ENCODE data around the gene SHOX.

- TF ChIP-seq EZH2phosphoT487 (IDR thresholded peaks at IDR 0.05; ENCODE audit: borderline replicate concordance) (no peak), FOSL1 (IDR thresholded peaks at IDR 0.05; ENCODE audit: low read depth) (no peak), RAD21 (IDR thresholded peaks at IDR 0.05; ENCODE audit: low read depth) (no peak), EZH2 (IDR thresholded peaks at IDR 0.05) (no peak), EGR1 (IDR thresholded peaks at IDR 0.05; ENCODE audit: low read depth) (no peak), POLR2AphosphoS5 (IDR thresholded peaks at IDR 0.05; ENCODE audit: low read depth, low read length) (no peak), POLR2A (IDR thresholded peaks at IDR 0.05; ENCODE audit: borderline replicate concordance, extremely low read depth, insufficient read depth, insufficient read length) (no peak), SP1 (IDR thresholded peaks at IDR 0.05; ENCODE audit: low read depth) (no peak)
- TF ChIP-seq, protein P1, sequence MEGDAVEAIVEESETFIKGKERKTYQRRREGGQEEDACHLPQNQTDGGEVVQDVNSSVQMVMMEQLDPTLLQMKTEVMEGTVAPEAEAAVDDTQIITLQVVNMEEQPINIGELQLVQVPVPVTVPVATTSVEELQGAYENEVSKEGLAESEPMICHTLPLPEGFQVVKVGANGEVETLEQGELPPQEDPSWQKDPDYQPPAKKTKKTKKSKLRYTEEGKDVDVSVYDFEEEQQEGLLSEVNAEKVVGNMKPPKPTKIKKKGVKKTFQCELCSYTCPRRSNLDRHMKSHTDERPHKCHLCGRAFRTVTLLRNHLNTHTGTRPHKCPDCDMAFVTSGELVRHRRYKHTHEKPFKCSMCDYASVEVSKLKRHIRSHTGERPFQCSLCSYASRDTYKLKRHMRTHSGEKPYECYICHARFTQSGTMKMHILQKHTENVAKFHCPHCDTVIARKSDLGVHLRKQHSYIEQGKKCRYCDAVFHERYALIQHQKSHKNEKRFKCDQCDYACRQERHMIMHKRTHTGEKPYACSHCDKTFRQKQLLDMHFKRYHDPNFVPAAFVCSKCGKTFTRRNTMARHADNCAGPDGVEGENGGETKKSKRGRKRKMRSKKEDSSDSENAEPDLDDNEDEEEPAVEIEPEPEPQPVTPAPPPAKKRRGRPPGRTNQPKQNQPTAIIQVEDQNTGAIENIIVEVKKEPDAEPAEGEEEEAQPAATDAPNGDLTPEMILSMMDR (IDR thresholded peaks at IDR 0.05 in 2 of 3, conservative IDR thresholded peaks at IDR 0.05 in 1 of 3; ENCODE audit: borderline replicate concordance in 1 of 3, insufficient read depth in 1 of 3, low read depth in 2 of 3, low read length in 2 of 3): no peak
- TF ChIP-seq, protein P2, sequence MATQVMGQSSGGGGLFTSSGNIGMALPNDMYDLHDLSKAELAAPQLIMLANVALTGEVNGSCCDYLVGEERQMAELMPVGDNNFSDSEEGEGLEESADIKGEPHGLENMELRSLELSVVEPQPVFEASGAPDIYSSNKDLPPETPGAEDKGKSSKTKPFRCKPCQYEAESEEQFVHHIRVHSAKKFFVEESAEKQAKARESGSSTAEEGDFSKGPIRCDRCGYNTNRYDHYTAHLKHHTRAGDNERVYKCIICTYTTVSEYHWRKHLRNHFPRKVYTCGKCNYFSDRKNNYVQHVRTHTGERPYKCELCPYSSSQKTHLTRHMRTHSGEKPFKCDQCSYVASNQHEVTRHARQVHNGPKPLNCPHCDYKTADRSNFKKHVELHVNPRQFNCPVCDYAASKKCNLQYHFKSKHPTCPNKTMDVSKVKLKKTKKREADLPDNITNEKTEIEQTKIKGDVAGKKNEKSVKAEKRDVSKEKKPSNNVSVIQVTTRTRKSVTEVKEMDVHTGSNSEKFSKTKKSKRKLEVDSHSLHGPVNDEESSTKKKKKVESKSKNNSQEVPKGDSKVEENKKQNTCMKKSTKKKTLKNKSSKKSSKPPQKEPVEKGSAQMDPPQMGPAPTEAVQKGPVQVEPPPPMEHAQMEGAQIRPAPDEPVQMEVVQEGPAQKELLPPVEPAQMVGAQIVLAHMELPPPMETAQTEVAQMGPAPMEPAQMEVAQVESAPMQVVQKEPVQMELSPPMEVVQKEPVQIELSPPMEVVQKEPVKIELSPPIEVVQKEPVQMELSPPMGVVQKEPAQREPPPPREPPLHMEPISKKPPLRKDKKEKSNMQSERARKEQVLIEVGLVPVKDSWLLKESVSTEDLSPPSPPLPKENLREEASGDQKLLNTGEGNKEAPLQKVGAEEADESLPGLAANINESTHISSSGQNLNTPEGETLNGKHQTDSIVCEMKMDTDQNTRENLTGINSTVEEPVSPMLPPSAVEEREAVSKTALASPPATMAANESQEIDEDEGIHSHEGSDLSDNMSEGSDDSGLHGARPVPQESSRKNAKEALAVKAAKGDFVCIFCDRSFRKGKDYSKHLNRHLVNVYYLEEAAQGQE (IDR thresholded peaks at IDR 0.05; ENCODE audit: low read depth): no peak
Measured at GRCh38 chrX:632366-633042, 1.9 kb downstream of the SHOX start.
